GM19240 (cell line): ENCODE data around the gene SP100.
A peak's percentile ranks its signal among the peaks of the same experiment; 100 is the strongest.
"Not testable (repeated sequence)": the region's sequence is repeated elsewhere in the genome, so short reads cannot be mapped to it uniquely, and the experiment has no call there.

Source experiments
- DNase-seq: peaks from one replicate; pipeline ENCODE4 v3.0.0; 2011; ENCODE audit warnings: low spot score; ENCODE audit not compliant: insufficient read length

The SP100 gene

DNA sequence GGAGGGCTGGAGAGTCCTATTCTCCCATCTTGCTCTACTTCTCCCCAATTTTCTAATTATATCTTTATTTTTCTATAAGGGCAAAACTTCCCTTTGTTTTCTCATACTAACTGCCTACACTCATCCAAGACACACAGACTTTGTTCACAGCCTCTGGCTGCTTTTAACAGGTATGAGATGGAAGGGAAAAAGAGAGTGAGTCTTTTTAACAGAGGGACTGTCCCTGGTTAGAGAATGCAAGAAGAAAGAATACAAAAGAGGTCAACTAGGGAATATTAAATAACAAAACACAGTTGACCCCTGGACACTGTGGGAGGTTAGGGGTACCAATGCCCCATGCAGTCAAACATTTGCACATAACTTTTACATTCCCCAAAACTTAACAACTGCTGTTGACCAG, 41.8 kb downstream of the SP100 start:
- no peak for DNase-seq

DNA sequence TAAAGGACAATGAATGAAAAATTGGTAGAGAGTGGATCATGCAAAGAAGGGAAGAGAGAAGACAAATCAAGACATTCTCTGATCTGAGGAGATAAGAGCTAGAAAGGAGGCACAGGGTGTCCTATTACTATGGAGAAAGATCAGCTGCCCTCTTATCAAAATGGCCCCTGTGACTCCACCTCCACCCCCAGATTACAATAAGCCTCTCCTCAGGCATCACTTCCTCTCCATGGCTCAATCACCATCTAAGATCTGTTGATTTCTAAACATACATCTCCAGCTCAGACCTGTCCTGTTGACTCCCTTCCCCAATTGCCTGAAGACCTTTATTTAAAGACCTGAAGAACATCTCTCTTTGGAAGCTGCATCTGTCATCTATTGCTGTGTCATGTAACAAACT, 43.2 kb downstream of the SP100 start:
- DNase-seq: no peak

- DNase-seq: no peak
Observed at GRCh38 chr2:230471074-230471473, 55.1 kb downstream of the SP100 start.

- no peak for DNase-seq
Observed at GRCh38 chr2:230472621-230473018, 56.6 kb downstream of the SP100 start.

- no peak for DNase-seq
Observed at GRCh38 chr2:230473378-230473777, 57.4 kb downstream of the SP100 start.

DNA sequence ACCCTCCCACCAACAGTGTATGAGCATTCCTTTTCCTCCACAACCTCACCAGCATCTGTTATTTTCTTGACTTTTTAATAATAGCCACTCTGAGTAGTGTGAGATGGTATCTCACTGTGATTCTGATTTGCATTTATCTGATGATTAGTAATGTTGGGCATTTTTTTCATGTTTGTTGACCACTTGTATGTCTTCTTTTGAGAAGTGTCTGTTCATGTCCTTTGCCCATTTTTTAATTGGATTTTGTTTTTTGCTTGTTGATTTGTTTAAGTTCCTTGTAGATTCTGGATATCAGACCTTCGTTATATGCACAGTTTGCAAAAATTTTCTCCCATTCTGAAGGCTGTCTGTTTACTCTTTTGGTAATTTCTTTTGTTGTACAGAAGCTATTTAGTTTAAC, 59.1 kb downstream of the SP100 start:
- no peak for DNase-seq

- no peak for DNase-seq
Observed at GRCh38 chr2:230485801-230486341, 69.9 kb downstream of the SP100 start.

DNA sequence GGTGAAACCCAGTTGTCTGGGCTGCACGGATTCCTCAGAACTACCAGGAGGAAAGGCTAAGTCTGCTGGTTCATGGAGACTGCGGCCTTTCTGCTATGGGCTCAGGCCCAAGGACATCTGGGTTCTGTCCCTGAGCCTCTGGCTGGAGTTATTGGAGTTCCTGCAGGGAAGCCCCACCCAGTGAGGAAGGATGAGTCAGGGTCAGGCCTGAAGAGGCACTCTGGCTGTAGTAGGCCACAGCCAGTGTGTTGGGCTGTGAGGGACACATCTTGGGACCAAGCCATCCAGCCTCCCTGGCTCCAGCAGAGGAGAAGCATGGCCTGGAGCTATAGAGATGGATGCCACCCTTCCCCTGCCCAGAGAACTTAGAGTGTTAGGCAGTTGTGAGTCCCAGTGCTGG, 75.2 kb downstream of the SP100 start:
- not testable (repeated sequence) for DNase-seq

- no peak for DNase-seq
Observed at GRCh38 chr2:230492107-230492506, 76.1 kb downstream of the SP100 start.

- DNase-seq: no peak
Observed at GRCh38 chr2:230494980-230495379, 79.0 kb downstream of the SP100 start.

- no peak for DNase-seq
Observed at GRCh38 chr2:230496891-230497290, 80.9 kb downstream of the SP100 start.

- no peak for DNase-seq
Observed at GRCh38 chr2:230498506-230499107, 82.6 kb downstream of the SP100 start.

DNA sequence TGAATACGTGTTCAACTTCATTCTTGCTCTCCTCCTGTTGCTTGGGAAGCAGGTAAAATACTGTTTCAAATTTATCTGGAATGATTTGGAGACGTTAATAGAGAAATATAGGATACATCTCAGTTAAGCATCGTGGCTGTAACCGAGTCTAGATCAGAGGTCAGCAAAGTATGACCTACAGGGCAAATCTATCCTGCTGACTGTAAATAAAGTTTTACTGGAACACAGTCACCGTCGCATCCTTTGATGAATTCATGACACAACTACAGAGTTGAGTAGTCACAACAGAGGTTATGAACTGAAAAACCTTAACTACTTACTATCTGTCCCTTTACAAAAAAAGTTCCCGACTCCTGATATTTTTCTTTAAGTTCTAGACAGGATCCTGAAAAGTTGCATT, 86.6 kb downstream of the SP100 start:
- no peak for DNase-seq

- no peak for DNase-seq
Observed at GRCh38 chr2:230503798-230504197, 87.8 kb downstream of the SP100 start.

DNA sequence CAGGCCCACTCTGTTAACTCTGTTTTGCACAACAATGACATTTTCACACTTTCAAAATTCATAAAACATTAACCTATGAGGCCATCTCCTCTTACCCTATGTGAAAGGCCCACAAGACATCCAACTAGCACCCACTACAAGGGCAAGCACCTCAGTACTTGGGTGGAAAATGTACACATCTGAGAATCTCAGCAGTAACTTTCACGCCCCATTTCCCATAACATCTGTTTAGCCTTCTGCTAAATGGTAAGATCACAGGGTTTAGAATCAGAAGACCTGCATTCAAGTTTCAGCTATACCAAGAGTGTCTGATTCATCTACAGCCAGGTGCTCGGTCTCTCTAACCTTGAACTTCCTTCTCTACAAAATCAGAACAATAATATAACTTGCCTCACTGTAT, 89.2 kb downstream of the SP100 start:
- no peak for DNase-seq

GRCh38 chr2:230512955-230513748, 97.2 kb downstream of the SP100 start:
- no peak for DNase-seq

- DNase-seq: no peak
Observed at GRCh38 chr2:230520061-230520874, 104.3 kb downstream of the SP100 start.

DNA sequence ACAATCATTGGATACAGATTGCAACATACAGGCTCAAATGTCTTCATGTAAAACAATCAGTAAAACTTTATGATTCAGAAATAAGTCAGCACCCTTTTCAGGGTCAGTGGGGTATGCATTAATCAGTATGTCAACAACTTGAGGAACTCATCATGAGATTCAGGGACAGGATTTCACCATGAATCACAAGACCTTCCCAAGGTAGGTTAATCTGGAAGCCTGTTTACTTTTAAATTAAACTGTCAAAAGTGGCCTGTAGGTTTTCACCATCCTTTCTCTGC, 104.8 kb downstream of the SP100 start:
- no peak for DNase-seq

- no peak for DNase-seq
Observed at GRCh38 chr2:230521386-230521785, 105.4 kb downstream of the SP100 start.

GRCh38 chr2:230525682-230526081, 109.7 kb downstream of the SP100 start:
- no peak for DNase-seq

- DNase-seq: peak; percentile 17
Observed at GRCh38 chr2:230537531-230537976, 121.6 kb downstream of the SP100 start.

DNA sequence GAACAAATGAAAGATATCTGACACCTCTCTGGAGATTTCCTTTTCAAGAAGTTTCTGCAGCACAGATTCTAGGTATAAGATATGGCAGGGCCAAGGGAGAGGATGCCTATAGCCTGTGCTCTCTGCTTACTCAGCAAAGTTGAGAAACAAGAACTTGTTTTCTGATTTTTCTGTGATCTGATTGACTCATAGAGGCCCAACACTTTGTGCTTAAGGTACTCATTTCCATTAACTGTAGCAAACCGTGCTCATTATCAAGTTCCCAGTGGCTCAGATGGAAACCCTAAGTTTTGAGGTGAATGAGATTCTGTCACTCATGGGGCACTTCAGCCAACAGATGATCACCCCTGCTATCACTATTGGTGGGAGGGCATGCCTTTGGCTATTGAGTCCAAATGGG, 124.3 kb downstream of the SP100 start:
- DNase-seq: no peak
